AG08395 (cell line): ENCODE data around the gene KRTAP4-6.
A peak's percentile ranks its signal among the peaks of the same experiment; 100 is the strongest.
"Not testable (repeated sequence)": the region's sequence is repeated elsewhere in the genome, so short reads cannot be mapped to it uniquely, and the experiment has no call there.

Source experiments
- DNase-seq: peaks from one replicate; pipeline ENCODE4 v3.0.0; 2012; ENCODE audit warnings: mixed read lengths, low spot score

KRTAP4-6 gene

DNA sequence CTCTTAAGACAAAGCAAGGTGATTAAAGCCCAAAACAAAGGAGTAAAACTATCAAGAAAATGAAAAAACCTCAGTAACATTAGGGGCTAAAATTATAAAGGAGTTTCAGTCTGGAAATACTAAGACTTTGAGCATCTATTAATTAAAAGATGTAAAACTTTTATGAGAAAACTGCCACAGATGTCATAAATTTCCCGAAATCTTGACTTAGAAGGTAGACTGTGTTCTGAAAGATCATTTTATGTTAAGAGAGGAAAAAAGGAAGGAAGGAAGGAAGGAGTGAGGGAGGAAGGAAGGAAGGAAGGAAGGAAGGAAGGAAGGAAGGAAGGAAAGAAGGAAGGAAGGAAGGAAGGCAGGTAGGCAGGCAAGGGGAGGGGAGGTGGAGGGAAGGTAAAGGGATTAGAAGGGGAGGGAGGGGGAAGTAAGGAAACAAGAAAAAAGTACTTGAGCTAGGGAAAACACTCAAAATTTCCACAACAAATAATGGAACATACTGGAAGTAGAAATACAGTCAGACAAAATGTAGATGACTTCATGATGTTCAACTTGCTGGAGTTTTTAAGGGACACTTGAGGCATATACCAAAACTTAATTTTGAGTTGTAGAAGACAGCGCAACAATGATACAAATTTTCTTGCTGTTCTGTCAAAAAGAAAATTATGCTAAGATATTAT, 7.3 kb upstream of the KRTAP4-6 start:
- no peak for DNase-seq

DNA sequence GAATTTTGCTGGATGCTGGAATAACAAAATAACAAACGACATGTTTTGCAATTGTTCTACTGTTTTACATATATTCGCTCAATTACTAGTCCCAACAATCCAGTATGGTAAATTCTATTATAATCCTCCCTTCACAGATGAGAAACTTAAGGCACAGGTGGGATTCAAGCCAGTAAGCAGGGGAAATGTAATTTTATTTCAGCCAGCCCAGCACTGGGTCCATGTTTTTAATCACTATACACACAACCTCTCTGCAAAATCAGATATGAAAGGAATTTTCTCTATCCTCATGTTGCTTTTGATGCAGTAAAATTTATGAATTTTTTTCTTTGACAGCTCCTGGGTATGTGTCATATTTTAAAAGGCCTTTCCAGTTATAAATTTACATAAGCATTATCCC, 4.9 kb upstream of the KRTAP4-6 start:
- DNase-seq = no peak

DNA sequence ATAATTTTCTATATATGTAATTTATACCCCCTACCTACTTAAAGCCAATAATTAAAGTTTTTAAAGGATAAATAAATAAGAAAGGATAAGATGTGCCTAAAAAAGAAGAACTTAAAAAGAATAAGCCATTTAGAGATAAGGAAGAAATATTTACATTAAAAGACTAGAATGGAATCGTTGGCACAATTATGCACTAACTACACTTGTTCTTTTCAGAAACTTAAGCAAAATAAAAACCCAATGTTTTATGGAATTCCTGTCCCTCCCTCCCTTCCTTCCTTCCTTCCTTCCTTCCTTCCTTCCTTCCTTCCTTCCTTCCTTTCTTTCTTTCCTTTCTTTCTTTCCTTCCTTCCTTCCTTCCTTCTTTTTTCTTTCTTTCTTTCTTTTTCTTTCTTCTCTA, 4.5 kb upstream of the KRTAP4-6 start:
- no peak for DNase-seq

DNA sequence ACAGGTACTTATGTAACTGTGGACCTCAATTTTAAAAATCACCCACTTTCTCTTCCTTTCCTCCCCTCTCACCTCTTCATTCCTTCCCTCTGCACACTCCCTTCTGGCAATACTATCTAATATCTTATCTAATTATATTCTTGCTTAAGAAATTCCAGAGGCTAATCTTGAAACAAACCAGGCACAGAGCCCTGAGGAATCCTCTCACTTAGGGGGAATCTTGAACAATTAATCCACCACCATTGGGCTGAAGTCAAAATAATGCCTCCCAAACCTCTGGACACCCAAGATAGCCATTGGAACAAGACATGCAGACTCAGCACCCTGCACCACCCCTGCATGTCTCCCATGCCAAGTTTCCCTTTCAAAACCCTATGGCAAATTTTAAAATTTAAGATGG, 1.0 kb upstream of the KRTAP4-6 start:
- DNase-seq = no peak

DNA sequence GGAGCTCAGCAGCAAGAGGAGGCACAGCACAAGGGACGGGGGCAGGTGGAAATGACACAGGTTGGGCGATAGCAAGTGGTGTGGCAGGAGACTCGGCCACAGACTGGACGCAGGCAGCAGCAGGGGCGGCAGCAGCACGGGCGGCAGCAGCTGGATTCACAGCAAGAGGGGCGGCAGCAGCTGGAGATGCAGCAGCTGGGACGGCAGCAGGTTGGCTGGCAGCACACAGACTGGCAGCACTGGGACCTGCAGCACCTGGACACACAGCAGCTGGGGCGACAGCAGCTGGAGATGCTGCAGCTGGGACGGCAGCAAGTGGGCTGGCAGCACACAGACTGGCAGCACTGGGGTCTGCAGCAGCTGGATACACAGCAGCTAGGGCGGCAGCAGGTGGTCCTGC, 479 bp downstream of the KRTAP4-6 start:
- DNase-seq = not testable (repeated sequence)

DNA sequence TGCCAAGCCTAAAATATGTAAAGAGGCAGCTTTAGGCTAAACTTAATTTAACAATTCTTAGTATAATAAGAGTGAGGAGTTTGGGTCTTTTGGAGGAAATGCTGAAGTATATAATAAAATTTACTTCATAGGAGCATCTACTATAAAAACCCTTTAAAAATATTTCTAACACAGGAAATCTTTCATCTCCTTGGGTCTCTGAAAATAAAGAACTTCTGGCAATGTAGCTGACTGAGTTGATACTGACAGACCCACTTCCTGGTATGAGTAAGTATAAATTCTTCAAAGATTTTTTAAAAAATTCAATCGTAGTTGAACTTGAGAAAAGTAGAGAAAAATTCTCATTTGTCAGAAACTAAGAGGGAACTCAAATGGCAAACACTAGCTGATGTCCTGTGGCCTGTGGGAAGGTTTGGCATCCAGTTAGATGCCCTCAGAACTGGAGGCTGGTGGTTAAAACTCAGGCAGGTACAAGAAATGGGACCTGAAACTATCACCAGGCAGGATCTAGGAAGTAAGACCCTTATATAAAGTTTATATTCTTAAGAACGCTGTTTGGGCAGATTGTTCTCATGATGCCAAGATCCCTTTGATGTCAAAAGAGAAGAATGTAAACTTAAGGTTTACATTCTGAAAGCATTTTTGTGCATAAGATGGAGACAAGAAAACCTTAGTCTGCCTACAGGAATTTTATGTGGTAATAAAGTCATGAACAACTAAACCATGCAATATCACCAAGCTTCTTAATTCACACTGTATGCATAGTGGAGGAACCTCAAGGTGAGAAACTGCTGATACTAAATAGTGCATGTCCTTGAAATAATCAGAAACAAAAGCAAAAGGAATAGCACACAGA, 6.2 kb downstream of the KRTAP4-6 start:
- no peak for DNase-seq

DNA sequence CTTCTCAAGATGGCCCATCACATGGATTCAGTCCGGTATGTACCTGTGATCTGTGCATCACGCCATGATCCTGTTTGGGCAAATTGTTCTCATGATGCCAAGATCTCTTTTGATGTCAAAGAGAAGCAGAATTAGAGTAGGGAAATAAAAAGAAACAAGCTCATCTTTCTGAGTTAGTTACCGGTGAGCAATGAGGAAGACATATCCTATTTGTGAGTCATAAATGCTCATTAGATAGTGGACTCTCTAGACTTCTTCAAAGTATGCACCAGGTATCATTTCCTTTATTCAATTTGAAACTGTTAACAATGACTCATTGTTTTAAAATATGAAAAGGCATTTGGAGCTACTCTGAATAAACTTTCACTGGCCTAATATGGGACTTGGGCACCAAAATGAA, 8.4 kb downstream of the KRTAP4-6 start:
- peak; percentile 29 for DNase-seq

DNA sequence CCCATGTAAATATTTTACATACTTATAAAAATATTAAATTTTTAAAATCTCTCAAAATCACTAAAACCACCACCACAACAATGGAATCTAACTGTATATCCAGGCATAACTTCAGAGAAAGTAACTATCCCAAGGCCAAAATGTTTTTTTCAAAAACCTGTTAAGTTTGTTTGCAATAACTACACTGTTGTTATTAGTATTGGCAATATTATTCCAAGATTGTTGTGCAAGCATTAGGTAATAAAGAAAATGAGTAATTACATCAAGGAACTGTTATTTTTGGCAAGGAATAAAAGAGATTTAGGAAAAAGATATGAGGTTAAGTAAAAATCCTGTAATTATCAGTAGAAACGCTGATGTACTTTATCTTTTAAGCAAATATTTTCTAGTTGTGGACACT, 13.0 kb downstream of the KRTAP4-6 start:
- DNase-seq = no peak

DNA sequence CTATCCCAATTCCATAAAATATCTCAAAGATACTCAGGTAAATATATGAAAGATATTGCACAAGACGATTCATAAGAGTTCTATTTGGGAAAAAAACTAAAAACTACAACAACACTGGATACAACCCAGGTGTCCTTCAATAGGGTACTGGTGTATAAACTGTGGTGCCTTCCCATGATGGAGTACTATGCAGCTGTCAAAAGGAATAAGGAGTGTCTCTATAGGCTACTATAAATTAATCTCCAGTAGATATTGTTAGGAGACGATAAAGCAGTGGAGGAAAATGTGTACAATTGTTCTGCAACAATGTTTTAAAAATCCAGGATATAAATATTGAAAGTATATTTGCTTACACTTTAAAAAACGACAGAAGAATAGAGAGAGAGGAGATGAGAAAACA, 13.9 kb downstream of the KRTAP4-6 start:
- no peak for DNase-seq

DNA sequence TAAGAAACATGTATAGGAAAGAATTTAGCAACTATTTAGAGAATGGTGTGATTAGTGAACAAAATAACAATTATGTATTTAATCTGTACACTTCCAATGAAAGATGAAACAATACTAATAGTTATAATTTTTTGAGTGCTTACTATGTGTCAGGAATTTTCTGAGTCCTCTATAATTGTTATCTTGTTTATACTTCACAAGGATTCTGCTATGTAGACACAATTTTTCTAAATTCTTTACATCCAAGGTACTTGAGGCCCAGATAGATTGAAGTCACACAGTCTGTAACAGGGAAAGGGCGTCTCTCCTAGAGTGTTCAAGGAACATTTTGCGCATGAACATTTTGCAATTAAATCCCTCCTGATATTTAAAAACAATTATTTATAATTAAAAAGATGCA, 15.3 kb downstream of the KRTAP4-6 start:
- DNase-seq = no peak

DNA sequence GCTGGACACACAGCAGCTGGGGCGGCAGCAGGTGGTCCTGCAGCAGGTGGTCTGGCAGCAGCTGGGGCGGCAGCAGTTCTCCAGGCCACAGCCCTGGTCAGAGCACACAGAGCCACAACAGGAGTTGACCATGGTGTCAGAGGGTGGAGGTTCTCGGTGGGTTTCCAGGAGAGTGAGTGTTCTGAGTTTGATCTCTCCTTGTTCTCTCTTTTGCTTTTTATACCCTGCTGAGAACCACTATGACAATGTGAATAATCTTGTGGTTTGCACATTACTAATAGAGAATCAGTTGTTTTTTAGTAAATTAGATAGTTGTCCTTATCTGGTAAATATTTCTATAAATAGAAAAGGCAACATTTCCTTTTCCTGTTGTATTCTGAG, 16.4 kb downstream of the KRTAP4-6 start, which contains the start of gene KRTAP4-12:
TSS of gene KRTAP4-12 (minus strand) at position 192 of the 381 bp plus-strand sequence. CDS start at position 132, 60 bp downstream.
- DNase-seq = not testable (repeated sequence)

DNA sequence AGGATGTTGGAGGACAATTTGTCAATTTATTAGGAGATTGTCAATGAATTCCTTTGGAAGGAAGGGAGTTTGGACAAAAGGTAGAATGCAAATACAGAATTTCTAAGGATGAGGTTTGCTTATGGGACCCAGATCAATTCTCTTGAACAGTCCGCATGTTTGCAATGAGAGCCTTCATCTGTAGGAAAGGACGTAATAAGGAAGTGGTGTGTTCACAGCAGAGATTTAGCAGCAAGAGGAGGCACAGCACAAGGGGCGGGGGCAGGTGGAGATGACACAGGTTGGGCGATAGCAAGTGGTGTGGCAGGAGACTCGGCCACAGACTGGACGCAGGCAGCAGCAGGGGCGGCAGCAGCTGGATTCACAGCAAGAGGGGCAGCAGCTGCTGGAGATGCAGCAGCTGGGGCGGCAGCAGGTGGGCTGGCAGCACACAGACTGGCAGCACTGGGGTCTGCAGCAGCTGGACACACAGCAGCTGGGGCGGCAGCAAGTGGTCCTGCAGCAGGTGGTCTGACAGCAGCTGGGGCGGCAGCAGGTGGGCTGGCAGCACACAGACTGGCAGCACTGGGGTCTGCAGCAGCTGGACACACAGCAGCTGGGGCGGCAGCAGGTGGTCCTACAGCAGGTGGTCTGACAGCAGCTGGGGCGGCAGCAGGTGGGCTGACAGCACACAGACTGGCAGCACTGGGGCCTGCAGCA, 16.9 kb downstream of the KRTAP4-6 start:
- not testable (repeated sequence) for DNase-seq

DNA sequence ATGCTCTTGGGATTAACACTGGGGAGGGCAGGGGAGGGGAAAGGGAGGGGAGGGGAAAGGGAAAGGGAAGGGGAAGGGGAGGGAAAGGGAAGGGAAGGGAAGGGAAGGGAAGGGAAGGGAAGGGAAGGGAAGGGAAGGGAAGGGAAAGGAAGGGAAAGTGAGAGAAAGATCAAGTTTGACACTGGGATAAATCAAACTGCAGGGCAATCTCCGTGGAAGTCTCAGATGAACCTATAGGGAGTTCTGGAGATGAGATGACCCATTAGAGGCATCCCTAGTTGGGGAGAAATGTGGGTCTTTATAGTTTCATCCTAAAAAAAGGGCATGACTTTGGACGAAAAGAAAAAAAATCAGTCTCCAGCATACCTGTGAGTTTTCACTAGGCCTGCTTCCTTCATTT, 18.6 kb downstream of the KRTAP4-6 start:
- DNase-seq = no peak

DNA sequence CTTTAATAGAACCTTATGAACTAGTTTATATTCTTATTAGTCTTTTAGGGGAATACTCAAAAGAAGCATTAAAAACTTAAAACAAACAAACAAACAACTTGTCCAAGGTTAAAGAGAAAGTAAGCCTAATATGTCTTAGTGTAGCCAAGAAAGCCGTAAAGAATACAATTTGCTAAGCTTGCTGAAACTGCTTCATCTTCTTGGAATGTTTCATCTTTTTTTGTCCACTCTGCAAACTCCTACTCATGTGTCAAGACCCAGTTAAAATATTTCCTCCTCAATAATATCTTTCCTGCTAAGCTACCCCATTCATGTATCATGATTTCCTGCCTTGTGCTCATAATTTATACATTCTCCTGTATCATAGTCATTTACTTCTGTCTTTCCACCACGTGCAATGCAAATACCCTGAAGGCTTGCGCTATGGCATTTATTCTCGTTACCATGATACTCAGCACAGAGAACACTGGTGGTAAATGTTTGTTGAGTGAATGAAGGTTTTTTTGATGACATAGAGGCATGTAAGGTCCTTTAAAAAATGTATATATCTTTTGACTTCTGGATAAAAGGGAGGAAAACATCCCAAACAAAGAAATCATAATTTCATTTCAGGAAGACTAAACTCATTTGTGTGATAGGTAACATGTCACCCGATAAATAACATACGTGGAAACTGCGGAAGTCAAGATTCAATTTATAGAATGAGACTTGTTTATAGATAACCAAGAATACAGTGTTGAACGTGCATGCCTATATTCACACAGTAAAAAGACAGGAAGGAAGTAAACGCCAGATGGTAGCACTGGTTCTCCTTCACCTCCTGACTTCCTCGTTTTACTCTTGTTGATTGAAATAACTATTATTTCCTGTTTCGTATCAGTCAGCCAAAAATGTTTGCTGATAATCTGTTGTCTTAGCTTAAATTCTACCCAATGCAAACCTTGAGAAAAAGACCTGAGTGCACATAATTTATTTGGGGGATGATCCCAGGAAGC, 20.4 kb downstream of the KRTAP4-6 start:
- not testable (repeated sequence) for DNase-seq

DNA sequence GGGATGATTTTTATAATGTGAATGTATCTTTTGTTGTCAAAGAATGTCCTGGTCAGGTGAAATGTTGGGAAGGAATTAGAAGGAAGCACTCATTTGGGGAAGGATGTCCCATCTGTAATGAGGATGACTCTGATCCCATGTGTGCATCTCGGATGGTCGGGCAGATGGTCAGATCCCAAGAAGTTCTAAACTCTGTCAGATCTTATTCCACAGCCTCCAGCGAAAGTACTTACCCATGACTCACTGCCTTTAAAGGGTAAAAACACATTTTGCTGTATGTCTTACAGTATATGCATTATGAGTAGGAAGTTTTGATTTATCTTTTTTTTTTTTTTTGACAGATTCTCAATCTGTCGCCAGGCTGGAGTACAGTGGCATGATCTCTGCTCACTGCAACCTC, 21.6 kb downstream of the KRTAP4-6 start:
- DNase-seq = no peak

DNA sequence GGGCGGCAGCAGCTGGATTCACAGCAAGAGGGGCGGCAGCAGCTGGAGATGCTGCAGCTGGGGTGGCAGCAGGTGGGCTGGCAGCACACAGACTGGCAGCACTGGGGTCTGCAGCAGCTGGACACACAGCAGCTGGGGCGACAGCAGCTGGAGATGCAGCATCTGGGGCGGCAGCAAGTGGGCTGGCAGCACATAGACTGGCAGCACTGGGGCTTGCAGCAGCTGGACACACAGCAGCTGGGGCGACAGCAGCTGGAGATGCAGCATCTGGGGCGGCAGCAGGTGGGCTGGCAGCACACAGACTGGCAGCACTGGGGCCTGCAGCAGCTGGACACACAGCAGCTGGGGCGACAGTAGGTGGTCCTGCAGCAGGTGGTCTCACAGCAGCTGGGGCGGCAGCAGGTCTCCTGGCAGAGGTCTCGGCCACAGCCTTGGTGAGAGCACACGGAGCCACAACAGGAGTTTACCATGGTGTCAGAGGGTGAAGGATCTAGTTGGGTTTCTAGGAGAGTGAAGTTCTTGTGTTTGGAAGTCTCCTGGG, 22.4 kb downstream of the KRTAP4-6 start, which contains the start of gene KRTAP4-11:
TSS of gene KRTAP4-11 (minus strand) at position 528 of the 541 bp plus-strand sequence. CDS start at position 470, 58 bp downstream.
- DNase-seq = not testable (repeated sequence)

DNA sequence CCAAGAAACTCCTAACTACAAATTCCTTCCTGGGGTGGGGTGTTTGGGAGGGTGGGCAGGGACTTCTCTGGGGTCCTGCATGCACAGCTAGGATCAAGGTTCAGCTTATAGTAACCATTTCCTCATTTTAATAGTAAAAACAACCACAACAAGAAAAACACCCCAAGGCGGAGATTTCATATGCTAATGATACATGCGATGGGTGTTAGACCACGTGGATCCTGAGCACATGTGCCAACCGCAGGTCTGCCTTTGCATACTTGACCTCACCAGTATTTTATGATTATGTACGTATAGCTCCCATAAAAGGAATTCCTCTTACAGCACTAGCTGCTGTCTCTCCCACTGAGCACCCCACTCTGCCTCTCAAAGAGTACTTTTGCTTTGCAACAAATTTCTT, 24.0 kb downstream of the KRTAP4-6 start:
- DNase-seq = no peak

DNA sequence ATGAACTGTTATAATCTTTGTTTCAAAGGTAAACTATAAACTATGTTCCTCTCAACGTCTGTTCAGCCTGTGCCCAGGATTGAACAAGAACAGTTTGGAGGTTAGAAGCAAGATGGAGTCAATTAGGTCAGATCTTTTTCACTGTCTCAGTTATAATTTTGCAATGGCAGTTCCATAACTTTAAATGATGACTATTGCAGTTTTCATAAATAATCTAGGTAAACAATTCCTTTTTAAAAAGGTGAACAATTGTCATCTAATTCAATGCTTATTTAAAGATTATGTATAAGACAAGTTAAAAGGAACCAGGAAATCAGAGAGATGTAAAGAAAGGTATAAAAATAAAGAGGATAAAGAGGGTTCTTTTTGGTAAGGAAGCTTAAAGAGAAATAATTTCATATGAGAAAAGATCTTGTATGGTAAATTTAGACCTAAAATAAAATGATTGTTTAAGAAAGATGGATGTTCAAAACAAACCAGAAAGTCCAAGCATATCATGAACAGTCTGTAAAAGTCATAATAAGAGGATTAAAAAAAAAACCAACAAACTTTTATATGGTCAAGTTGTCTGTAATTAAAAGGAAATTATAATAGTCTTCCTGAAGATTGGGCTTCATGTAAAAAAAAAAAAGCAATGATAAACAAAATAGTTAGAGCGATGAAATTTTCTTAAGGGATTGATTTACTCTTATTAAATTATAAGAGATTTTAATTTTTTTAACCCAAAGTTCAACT, 29.0 kb downstream of the KRTAP4-6 start:
- no peak for DNase-seq

DNA sequence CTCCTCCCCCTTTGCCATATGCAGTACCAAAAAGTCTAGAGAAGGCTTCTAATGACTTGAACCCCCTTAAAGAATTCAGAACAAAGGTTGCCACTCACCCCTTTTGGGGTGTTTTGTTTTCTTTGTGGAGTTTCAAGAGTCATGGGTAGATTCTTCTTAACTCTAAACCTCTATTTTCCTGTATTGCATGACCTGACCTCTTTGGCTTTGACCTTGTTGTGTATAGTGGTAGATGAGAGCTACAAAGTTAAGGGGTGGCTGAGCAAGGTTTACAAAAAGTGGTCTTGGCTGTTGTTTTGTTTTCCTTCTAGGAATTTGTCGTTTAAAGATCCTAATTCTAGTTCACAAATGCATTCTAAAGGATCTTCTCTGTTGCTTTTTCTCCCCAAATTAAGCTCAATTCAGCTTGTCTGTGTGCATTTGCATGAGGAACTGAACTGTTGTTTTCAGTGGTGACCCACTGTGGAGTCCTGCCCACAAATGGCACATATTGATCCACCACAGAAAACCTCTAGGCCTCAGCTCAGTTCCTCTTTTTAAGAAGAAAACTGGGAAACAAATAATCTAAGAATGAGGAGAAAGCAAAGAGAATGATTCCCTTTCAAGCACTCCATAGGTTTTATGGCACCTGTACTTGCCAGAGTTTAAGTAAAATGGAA, 31.5 kb downstream of the KRTAP4-6 start:
- DNase-seq = not testable (repeated sequence)

DNA sequence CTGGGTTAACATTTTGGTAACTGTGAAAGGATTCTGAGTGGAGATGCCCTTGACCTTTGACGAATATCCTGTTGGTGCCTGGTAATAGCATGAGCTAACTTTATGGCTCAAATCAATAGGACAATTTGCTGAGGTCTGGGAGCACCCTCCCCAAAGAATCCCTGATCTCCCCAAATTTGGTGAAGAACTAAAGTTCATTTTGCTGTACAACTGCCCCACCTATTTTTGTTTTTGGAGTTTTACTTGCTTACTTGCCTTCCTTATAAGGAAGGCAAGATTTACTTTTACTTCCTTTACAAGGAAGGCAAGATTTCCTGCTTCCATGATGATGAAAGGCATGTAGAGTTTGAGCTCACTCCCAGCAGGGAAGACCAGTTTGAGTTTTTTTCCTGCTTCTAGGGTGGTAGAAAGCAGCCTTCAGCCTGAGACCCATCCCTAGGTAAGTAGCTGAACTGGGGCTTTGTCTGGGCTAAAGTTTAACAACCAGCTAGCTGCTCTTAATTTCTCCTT, 32.3 kb downstream of the KRTAP4-6 start:
- DNase-seq = no peak
